Measurements from ENCODE around the gene ABI3BP.

Gene ABI3BP

GRCh38 chr3:100941451-100941850 is 51.8 kb downstream of the ABI3BP start:
- no peak for DNase-seq

GRCh38 chr3:100941041-100941440 is 52.2 kb downstream of the ABI3BP start:
- DNase-seq = peak; percentile 57

- DNase-seq = no peak
Measured at GRCh38 chr3:100936931-100937330, 56.3 kb downstream of the ABI3BP start.

GRCh38 chr3:100932491-100932890 is 60.7 kb downstream of the ABI3BP start:
- DNase-seq = no peak

- DNase-seq = no peak
Measured at GRCh38 chr3:100928638-100929428, 64.4 kb downstream of the ABI3BP start.

- DNase-seq = no peak
Measured at GRCh38 chr3:100927775-100928174, 65.4 kb downstream of the ABI3BP start.

GRCh38 chr3:100915706-100916495 is 77.3 kb downstream of the ABI3BP start:
- no peak for DNase-seq

GRCh38 chr3:100913870-100914648 is 79.2 kb downstream of the ABI3BP start:
- no peak for DNase-seq

GRCh38 chr3:100912976-100913545 is 80.2 kb downstream of the ABI3BP start:
- DNase-seq = no peak

- no peak for DNase-seq
Measured at GRCh38 chr3:100912571-100912970, 80.7 kb downstream of the ABI3BP start.

GRCh38 chr3:100911956-100912355 is 81.3 kb downstream of the ABI3BP start:
- DNase-seq = no peak

GRCh38 chr3:100910986-100911385 is 82.2 kb downstream of the ABI3BP start:
- no peak for DNase-seq

GRCh38 chr3:100902572-100902971 is 90.6 kb downstream of the ABI3BP start:
- DNase-seq = no peak

GRCh38 chr3:100900671-100901335 is 92.4 kb downstream of the ABI3BP start:
- no peak for DNase-seq

- no peak for DNase-seq
Measured at GRCh38 chr3:100899440-100900091, 93.7 kb downstream of the ABI3BP start.

GRCh38 chr3:100898681-100899080 is 94.5 kb downstream of the ABI3BP start:
- no peak for DNase-seq

- no peak for DNase-seq
Measured at GRCh38 chr3:100896994-100897393, 96.2 kb downstream of the ABI3BP start.

GRCh38 chr3:100893590-100893989 is 99.6 kb downstream of the ABI3BP start:
- no peak for DNase-seq

GRCh38 chr3:100893108-100893507 is 100.1 kb downstream of the ABI3BP start:
- no peak for DNase-seq

GRCh38 chr3:100891827-100892226 is 101.4 kb downstream of the ABI3BP start:
- DNase-seq = no peak

GRCh38 chr3:100891033-100891432 is 102.2 kb downstream of the ABI3BP start:
- DNase-seq = no peak

- no peak for DNase-seq
Measured at GRCh38 chr3:100888881-100889280, 104.3 kb downstream of the ABI3BP start.

All from NCI-H524 treated with DMSO at 0.1 percent for 48 hours (cell line).